Transverse colon (tissue), 4 donors: ENCODE measurements around the gene TBATA. TPM values are rescaled to one million over a fixed set of nuclear protein-coding genes. Genes with fewer than 3 reads are reported as not detected.
A peak's percentile ranks its signal among the peaks of the same experiment; 100 is the strongest.

Experiments used
- DNase-seq: peaks from one replicate; pipeline ENCODE4 v3.0.0-alpha.2; 2019
- H3K27ac ChIP-seq, 4 donors: fragments of 200-600 bp; sonication (generic); 2 replicates each; pipeline ENCODE4 v1.5.1; 2016 to 2018; ENCODE audit warnings: inconsistent platforms in 4 of 4
- H3K27me3 ChIP-seq: fragments of 200-600 bp; sonication (generic); 2 replicates; pipeline ENCODE4 v1.5.1; 2017; ENCODE audit warnings: inconsistent platforms
- H3K36me3 ChIP-seq, 4 donors: fragments of 200-600 bp; sonication (generic); 2 replicates each; pipeline ENCODE4 v1.5.1; 2017 to 2019; ENCODE audit warnings: inconsistent platforms in 4 of 4
- H3K4me1 ChIP-seq, 4 donors: fragments of 200-600 bp; sonication (generic); 2 replicates each; pipeline ENCODE4 v1.5.1; 2017 to 2020; ENCODE audit warnings: inconsistent platforms in 4 of 4
- H3K4me3 ChIP-seq, 4 donors: fragments of 200-600 bp; sonication (generic); 1 replicate in 1 of 4; 2 replicates in 3 of 4; pipeline versions ENCODE4 v1.5.1 to v1.6.1; 2017 to 2019; ENCODE audit warnings: inconsistent platforms in 4 of 4
- H3K9me3 ChIP-seq, 2 donors: fragments of 200-600 bp; sonication (generic); 2 replicates each; pipeline ENCODE4 v1.5.1; 2017 to 2019; ENCODE audit warnings: inconsistent platforms in 2 of 2
- EP300 ChIP-seq: sonication (generic); formaldehyde crosslinking; IDR thresholded peaks from one replicate; pipeline ENCODE4 v1.6.1; 2017; ENCODE audit warnings: antibody characterized with exemption, low read depth
- POLR2A ChIP-seq: fragments of 450-650 bp; IDR thresholded peaks from one replicate; pipeline ENCODE4 v1.6.1; 2016; ENCODE audit warnings: antibody characterized with exemption, mild to moderate bottlenecking, moderate library complexity
- POLR2AphosphoS5 ChIP-seq, 3 donors: sonication (generic); formaldehyde crosslinking; IDR thresholded peaks; one replicate each; pipeline ENCODE4 v1.6.1; 2016; ENCODE audit warnings: antibody characterized with exemption in 3 of 3
- WGBS, 2 donors: methylation state at CpG; one replicate each; pipeline ENCODE4 v1.1.5; 2018; ENCODE audit warnings: low coverage in 1 of 2; 5-methylcytosine and 5-hydroxymethylcytosine counted together
- in situ Hi-C, 4 donors: fragments of 200-750 bp; cut with MboI; loops; one replicate each; pipeline versions ENCODE4 v1.15.0 to v1.15.1; 2017; ENCODE audit warnings: low sequenced_read_pairs in 3 of 4, low pct_ligation_motif_present in 1 of 4, low pct_unique_long_range_greater_than_20kb in 1 of 4
- intact Hi-C: fragments of 100-400 bp; cut with DNase I; formaldehyde crosslinking; loops from one replicate; pipeline ENCODE4 v1.15.1; 2023; ENCODE audit warnings: low total_unique reads
- total RNA-seq, 4 donors: library from RNA; depleted of rRNA; stranded (reverse); fragments of >200 nt; gene quantifications; one replicate each; pipeline ENCODE4 v1.1.0, GENCODE V29; 2016
- TF ChIP-seq, protein P1 (sequence below), 5 experiments: fragments of 200-600 bp in 3 of 5; fragments of 450-650 bp in 2 of 5; sonication (generic) in 3 of 5; IDR thresholded peaks; 1 replicate in 2 of 5; 2 replicates in 3 of 5; pipeline ENCODE4 v1.5.1; 2016 to 2017; ENCODE audit warnings: antibody characterized with exemption in 5 of 5, inconsistent platforms in 3 of 5, mild to moderate bottlenecking in 2 of 5, moderate library complexity in 1 of 5

The TBATA gene
- total RNA-seq, 4 donors from 2014 or later, result not detected

DNA sequence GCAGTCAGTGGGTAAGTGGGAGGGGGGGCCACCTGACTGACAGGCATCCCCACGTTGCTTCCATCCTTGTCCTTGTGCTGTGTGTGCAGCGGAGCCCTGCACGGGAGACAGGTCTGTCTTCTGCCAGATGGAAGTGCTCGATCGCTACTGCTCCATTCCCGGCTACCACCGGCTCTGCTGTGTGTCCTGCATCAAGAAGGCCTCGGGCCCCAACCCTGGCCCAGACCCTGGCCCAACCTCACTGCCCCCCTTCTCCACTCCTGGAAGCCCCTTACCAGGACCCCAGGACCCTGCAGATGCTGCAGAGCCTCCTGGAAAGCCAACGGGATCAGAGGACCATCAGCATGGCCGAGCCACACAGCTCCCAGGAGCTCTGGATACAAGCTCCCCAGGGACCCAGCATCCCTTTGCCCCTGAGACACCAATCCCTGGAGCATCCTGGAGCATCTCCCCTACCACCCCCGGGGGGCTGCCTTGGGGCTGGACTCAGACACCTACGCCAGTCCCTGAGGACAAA is 24.8 kb downstream of the TBATA start:
- no peak for DNase-seq
- TF ChIP-seq POLR2A (no peak), POLR2AphosphoS5 (IDR thresholded peaks at IDR 0.05) (no peak), EP300 (no peak)
- TF ChIP-seq, protein P1, sequence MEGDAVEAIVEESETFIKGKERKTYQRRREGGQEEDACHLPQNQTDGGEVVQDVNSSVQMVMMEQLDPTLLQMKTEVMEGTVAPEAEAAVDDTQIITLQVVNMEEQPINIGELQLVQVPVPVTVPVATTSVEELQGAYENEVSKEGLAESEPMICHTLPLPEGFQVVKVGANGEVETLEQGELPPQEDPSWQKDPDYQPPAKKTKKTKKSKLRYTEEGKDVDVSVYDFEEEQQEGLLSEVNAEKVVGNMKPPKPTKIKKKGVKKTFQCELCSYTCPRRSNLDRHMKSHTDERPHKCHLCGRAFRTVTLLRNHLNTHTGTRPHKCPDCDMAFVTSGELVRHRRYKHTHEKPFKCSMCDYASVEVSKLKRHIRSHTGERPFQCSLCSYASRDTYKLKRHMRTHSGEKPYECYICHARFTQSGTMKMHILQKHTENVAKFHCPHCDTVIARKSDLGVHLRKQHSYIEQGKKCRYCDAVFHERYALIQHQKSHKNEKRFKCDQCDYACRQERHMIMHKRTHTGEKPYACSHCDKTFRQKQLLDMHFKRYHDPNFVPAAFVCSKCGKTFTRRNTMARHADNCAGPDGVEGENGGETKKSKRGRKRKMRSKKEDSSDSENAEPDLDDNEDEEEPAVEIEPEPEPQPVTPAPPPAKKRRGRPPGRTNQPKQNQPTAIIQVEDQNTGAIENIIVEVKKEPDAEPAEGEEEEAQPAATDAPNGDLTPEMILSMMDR (IDR thresholded peaks at IDR 0.05), result no peak
- WGBS, 2 donors, result 71% methylated on average over 12 of the region's 12 CpGs; no CpG with 5 or more reads in 1 of the 2 donors
- Histone ChIP-seq H3K27me3 (no peaks in the 10 kb centered on the region), H3K4me3 (no peak overlapping the region), H3K36me3 (no peaks in the 10 kb centered on the region), H3K4me1 (no peaks in the 10 kb centered on the region), H3K27ac (no peak overlapping the region), H3K9me3 (no peaks in the 10 kb centered on the region)
- in situ Hi-C loops, result loop anchor here in 3 of 4 donors (5.0 to 25.0 kb wide), 3 partner anchors 208 to 298 kb away; no protein-coding TSS in a partner anchor
- intact Hi-C loops, result no loop called here

DNA sequence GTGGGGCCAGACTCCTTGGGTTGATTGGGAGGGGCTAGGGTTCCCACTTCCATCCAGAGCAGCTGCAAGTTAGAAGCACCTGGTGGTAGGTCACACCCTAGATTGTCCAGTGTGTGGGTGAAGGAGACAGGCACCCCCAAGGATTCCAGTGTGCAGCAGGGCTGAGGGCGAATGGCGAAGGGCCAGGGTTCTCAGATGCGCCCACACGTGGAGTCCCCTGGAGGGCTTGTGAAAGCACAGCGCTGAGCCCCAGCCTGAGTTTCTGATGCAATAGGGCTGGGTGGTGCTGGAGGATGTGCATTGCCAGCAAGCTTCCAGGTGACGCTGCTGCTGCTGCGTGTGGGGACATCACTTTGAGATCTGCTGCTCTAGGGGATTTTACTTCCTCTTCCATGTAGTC is 25.4 kb downstream of the TBATA start:
- WGBS, 2 donors, result 0 to 67% methylated on average over 1 to 6 of the region's 7 CpGs
- intact Hi-C loops (loop anchor here (5.0 kb wide), 2 partner anchors 197 to 212 kb away; no protein-coding TSS in a partner anchor), in situ Hi-C loops (loop anchor here (5.0 to 25.0 kb wide), 4 partner anchors 205 to 297 kb away; no protein-coding TSS in a partner anchor)
- no peak for DNase-seq
- Histone ChIP-seq H3K27ac (no peak overlapping the region), H3K27me3 (no peaks in the 10 kb centered on the region), H3K4me1 (no peaks in the 10 kb centered on the region), H3K4me3 (no peak overlapping the region), H3K36me3 (no peaks in the 10 kb centered on the region), H3K9me3 (no peaks in the 10 kb centered on the region)
- TF ChIP-seq, protein P1 (IDR thresholded peaks at IDR 0.05), result no peak
- TF ChIP-seq POLR2AphosphoS5 (IDR thresholded peaks at IDR 0.05) (no peak), EP300 (no peak), POLR2A (no peak)

DNA sequence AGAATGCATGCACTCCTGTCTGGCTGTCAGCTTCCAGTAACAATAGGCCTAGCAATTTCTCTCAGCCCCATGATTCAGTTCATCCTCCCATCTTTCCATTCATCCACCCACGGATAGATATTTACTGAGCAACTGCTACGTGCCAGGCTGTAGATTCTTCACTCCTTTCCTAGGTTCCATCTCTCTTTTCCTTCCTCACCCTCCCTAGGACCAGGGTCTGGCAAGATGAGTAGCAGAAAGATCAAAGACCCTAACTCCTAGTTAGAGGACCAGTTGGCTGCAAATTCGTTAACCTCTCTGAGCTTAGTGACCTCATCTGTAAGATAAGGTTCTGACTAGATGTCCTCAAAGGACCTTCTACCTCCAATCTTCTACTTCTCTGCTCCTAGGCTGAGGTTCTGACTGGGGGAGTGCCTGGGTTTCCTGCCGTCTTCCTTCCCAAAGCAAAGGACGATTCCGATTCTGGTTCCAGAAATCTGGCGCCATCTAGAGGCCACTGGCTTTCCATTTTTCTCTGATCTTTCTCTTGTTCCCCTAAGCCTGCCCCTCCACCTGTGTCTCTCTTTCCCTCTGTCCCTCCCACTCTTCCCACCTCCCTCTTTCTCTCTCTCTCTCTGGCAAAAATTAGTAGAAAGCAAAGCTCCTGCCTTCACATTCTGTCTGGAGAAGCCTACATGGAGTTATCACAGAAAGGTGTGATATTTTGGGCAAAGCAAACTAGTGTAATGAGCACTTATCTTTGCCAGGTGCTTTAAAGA is 26.2 kb downstream of the TBATA start:
- no peaks in the 10 kb centered on the region for H3K27me3 ChIP-seq
- peak; percentile 77 for DNase-seq
- H3K36me3 ChIP-seq, result no peaks in the 10 kb centered on the region
- intact Hi-C loops (loop anchor here (5.0 kb wide), 2 partner anchors 197 to 212 kb away; no protein-coding TSS in a partner anchor), in situ Hi-C loops (loop anchor here in 3 of 4 donors (5.0 to 25.0 kb wide), 3 partner anchors 204 to 297 kb away; no protein-coding TSS in a partner anchor)
- WGBS, 2 donors, result 4 to 30% methylated on average over 4 to 7 of the region's 7 CpGs
- H3K27ac ChIP-seq, result no peak overlapping the region
- TF ChIP-seq EP300, result no peak
- TF ChIP-seq POLR2A, result no peak
- TF ChIP-seq, protein P1 (IDR thresholded peaks at IDR 0.05), result peak; percentile 66 to 79 (median 76)
- TF ChIP-seq POLR2AphosphoS5 (IDR thresholded peaks at IDR 0.05), result no peak
- no peak overlapping the region for H3K4me3 ChIP-seq
- H3K9me3 ChIP-seq, result no peaks in the 10 kb centered on the region
- H3K4me1 ChIP-seq, result no peaks in the 10 kb centered on the region

DNA sequence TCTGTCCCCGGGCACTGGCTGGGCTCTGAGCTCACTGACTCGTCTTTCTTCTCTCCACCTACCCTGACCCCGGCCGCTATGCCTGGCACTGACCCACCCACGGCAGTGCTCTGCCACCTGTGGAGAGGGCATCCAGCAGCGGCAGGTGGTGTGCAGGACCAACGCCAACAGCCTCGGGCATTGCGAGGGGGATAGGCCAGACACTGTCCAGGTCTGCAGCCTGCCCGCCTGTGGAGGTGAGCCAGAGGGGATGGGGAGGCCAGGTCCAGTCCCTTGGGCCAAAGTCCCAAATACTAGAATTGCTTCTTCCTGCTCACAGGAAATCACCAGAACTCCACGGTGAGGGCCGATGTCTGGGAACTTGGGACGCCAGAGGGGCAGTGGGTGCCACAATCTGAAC is 27.3 kb downstream of the TBATA start:
- WGBS, 2 donors, result 82% methylated on average over 13 of the region's 13 CpGs; no CpG with 5 or more reads in 1 of the 2 donors
- no peaks in the 10 kb centered on the region for H3K36me3 ChIP-seq
- no peak for TF ChIP-seq POLR2AphosphoS5 (IDR thresholded peaks at IDR 0.05)
- TF ChIP-seq, protein P1 (IDR thresholded peaks at IDR 0.05), result no peak
- TF ChIP-seq POLR2A, result no peak
- TF ChIP-seq EP300, result no peak
- no peak overlapping the region for H3K4me3 ChIP-seq
- no peak for DNase-seq
- in situ Hi-C loops, result loop anchor here in 3 of 4 donors (5.0 to 25.0 kb wide), 3 partner anchors 203 to 296 kb away; no protein-coding TSS in a partner anchor
- H3K9me3 ChIP-seq, result no peaks in the 10 kb centered on the region
- H3K4me1 ChIP-seq, result no peaks in the 10 kb centered on the region
- H3K27me3 ChIP-seq, result no peaks in the 10 kb centered on the region
- H3K27ac ChIP-seq, result no peak overlapping the region
- intact Hi-C loops, result loop anchor here (5.0 kb wide), 2 partner anchors 196 to 211 kb away; no protein-coding TSS in a partner anchor
